ENCODE measurements around the gene SLC1A7.

DNA sequence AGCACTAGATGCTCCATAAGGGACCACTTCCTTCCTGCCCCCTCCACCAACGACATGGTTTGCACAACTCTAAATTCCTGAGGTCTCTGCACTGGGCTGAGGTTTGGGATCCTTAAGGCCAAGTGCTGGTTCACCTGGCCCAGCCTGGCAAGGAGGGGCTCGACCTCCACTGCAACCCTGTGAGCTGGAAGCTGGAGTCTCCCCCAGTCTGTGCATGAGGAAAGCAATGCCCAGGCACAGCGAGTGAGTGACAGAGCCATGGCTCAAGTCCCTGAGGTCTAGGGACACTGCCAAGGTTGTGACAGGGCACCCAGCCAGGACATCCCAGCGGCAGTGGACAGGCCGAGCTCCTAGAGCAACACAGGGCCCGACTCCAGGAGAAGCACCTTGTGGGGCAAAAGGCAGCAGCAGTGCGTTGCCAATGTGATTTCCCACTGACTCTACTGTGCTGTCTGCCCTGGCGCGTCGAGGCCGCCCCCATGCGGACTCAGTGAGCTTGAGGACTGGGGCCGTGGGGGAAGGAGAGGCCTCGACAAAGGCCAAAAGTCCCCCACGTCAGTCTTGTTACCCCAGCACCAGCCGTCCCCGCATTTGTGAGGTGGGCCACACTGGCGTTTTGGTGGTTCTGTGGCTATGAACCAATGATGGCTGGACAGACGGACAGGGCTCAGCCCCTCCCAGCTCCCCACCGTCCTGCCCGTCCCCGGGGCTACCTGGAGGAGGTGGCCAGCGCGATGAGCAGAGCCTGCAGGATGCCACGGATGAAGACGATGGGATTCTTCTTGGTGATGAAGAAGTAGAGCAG, 50.4 kb downstream of the SLC1A7 start:
- TF ChIP-seq EZH2 (IDR thresholded peaks at IDR 0.05): no peak
- TF ChIP-seq CTCF (IDR thresholded peaks at IDR 0.05 in 2 of 3, conservative IDR thresholded peaks at IDR 0.05 in 1 of 3; ENCODE audit: borderline replicate concordance in 1 of 3, insufficient read depth in 1 of 3, low read depth in 2 of 3, low read length in 2 of 3): no peak
- no peak for TF ChIP-seq SIN3A (IDR thresholded peaks at IDR 0.05; ENCODE audit: low read depth)
- no peak for TF ChIP-seq REST (IDR thresholded peaks at IDR 0.05; ENCODE audit: low read depth)
- no peak for TF ChIP-seq EGR1 (IDR thresholded peaks at IDR 0.05; ENCODE audit: low read depth)
- TF ChIP-seq FOSL1 (IDR thresholded peaks at IDR 0.05; ENCODE audit: low read depth): no peak
- TF ChIP-seq YY1 (IDR thresholded peaks at IDR 0.05; ENCODE audit: extremely low read depth, insufficient replicate concordance, low read depth, low read length): no peak
- TF ChIP-seq SP1 (IDR thresholded peaks at IDR 0.05; ENCODE audit: low read depth): no peak
- TF ChIP-seq ZNF274 (IDR thresholded peaks at IDR 0.05; ENCODE audit: low read depth, low read length): no peak
- TF ChIP-seq POLR2AphosphoS5 (IDR thresholded peaks at IDR 0.05; ENCODE audit: low read depth, low read length): no peak
- TF ChIP-seq POLR2A (IDR thresholded peaks at IDR 0.05; ENCODE audit: borderline replicate concordance, extremely low read depth, insufficient read depth, insufficient read length): no peak

Measured in HCT116 (cell line).